ENCODE measurements around the gene FSIP1.

Gene FSIP1

GRCh38 chr15:39589193-39589814 is 193.3 kb downstream of the FSIP1 start:
- H3K36me3 ChIP-seq (ENCODE audit: control insufficient read depth in 2 of 2, insufficient read depth in 2 of 2, low read length in 2 of 2), result peaks cover 92 to 99% of the 10 kb centered on the region in 2 donors
- peaks cover 50% of the 10 kb centered on the region for H3K4me1 ChIP-seq (ENCODE audit: control insufficient read depth, insufficient read depth, low read length)
- peak overlapping the region; percentile 24 for H3K27ac ChIP-seq (ENCODE audit: low read length)
- no peak overlapping the region for H3K4me3 ChIP-seq (ENCODE audit: low read length in 2 of 2)
- H3K27me3 ChIP-seq (ENCODE audit: control insufficient read depth in 1 of 2, insufficient read depth in 2 of 2, low read length in 2 of 2), result no peaks in the 10 kb centered on the region
- no peak overlapping the region for H3K9ac ChIP-seq (ENCODE audit: low read length in 2 of 2)
- H3K9me3 ChIP-seq (ENCODE audit: control insufficient read depth in 2 of 2, low read length in 2 of 2), result no peaks in the 10 kb centered on the region

GRCh38 chr15:39588531-39589192 is 194.0 kb downstream of the FSIP1 start:
- peaks cover 57% of the 10 kb centered on the region for H3K4me1 ChIP-seq (ENCODE audit: control insufficient read depth, insufficient read depth, low read length)
- H3K9ac ChIP-seq (ENCODE audit: low read length in 2 of 2), result no peak overlapping the region
- H3K4me3 ChIP-seq (ENCODE audit: low read length in 2 of 2), result no peak overlapping the region

GRCh38 chr15:39587731-39588530 is 194.7 kb downstream of the FSIP1 start:
- Histone ChIP-seq H3K4me1 (ENCODE audit: control insufficient read depth, insufficient read depth, low read length) (peaks cover 61% of the 10 kb centered on the region), H3K36me3 (ENCODE audit: control insufficient read depth in 2 of 2, insufficient read depth in 2 of 2, low read length in 2 of 2) (peaks cover 85 to 99% of the 10 kb centered on the region in 2 donors), H3K9me3 (ENCODE audit: control insufficient read depth in 2 of 2, low read length in 2 of 2) (no peaks in the 10 kb centered on the region), H3K4me3 (ENCODE audit: low read length in 2 of 2) (peak overlapping the region in 1 of 2 donors; percentile 15), H3K27me3 (ENCODE audit: control insufficient read depth in 1 of 2, insufficient read depth in 2 of 2, low read length in 2 of 2) (no peaks in the 10 kb centered on the region), H3K9ac (ENCODE audit: low read length in 2 of 2) (peak overlapping the region in 1 of 2 donors; percentile 24), H3K27ac (ENCODE audit: low read length) (peak overlapping the region; percentile 53)

More at GRCh38 chr15:39588531-39589192, 194.0 kb downstream of the FSIP1 start:
- no peaks in the 10 kb centered on the region for H3K9me3 ChIP-seq (ENCODE audit: control insufficient read depth in 2 of 2, low read length in 2 of 2)
- H3K27me3 ChIP-seq (ENCODE audit: control insufficient read depth in 1 of 2, insufficient read depth in 2 of 2, low read length in 2 of 2), result no peaks in the 10 kb centered on the region
- peaks cover 92 to 99% of the 10 kb centered on the region in 2 donors for H3K36me3 ChIP-seq (ENCODE audit: control insufficient read depth in 2 of 2, insufficient read depth in 2 of 2, low read length in 2 of 2)
- H3K27ac ChIP-seq (ENCODE audit: low read length), result peak overlapping the region; percentile 53

- peak overlapping the region; percentile 53 for H3K27ac ChIP-seq (ENCODE audit: low read length)
- no peaks in the 10 kb centered on the region for H3K27me3 ChIP-seq (ENCODE audit: control insufficient read depth in 1 of 2, insufficient read depth in 2 of 2, low read length in 2 of 2)
- no peak overlapping the region for H3K4me3 ChIP-seq (ENCODE audit: low read length in 2 of 2)
- peaks cover 68% of the 10 kb centered on the region for H3K4me1 ChIP-seq (ENCODE audit: control insufficient read depth, insufficient read depth, low read length)
- peaks cover 81 to 99% of the 10 kb centered on the region in 2 donors for H3K36me3 ChIP-seq (ENCODE audit: control insufficient read depth in 2 of 2, insufficient read depth in 2 of 2, low read length in 2 of 2)
- peak overlapping the region in 1 of 2 donors; percentile 24 for H3K9ac ChIP-seq (ENCODE audit: low read length in 2 of 2)
- no peaks in the 10 kb centered on the region for H3K9me3 ChIP-seq (ENCODE audit: control insufficient read depth in 2 of 2, low read length in 2 of 2)
Observed at GRCh38 chr15:39587096-39587721, 195.4 kb downstream of the FSIP1 start.

- no peaks in the 10 kb centered on the region for H3K9me3 ChIP-seq (ENCODE audit: control insufficient read depth in 2 of 2, low read length in 2 of 2)
- peak overlapping the region; percentile 96 for H3K27ac ChIP-seq (ENCODE audit: low read length)
- H3K36me3 ChIP-seq (ENCODE audit: control insufficient read depth in 2 of 2, insufficient read depth in 2 of 2, low read length in 2 of 2), result peaks cover 75 to 100% of the 10 kb centered on the region in 2 donors
- H3K9ac ChIP-seq (ENCODE audit: low read length in 2 of 2), result peak overlapping the region in 1 of 2 donors; percentile 7
- peaks cover 74% of the 10 kb centered on the region for H3K4me1 ChIP-seq (ENCODE audit: control insufficient read depth, insufficient read depth, low read length)
- H3K27me3 ChIP-seq (ENCODE audit: control insufficient read depth in 1 of 2, insufficient read depth in 2 of 2, low read length in 2 of 2), result no peaks in the 10 kb centered on the region
- H3K4me3 ChIP-seq (ENCODE audit: low read length in 2 of 2), result peak overlapping the region in 1 of 2 donors; percentile 40
Observed at GRCh38 chr15:39586387-39587095, 196.1 kb downstream of the FSIP1 start.

- H3K27me3 ChIP-seq (ENCODE audit: control insufficient read depth in 1 of 2, insufficient read depth in 2 of 2, low read length in 2 of 2), result no peaks in the 10 kb centered on the region
- no peaks in the 10 kb centered on the region for H3K9me3 ChIP-seq (ENCODE audit: control insufficient read depth in 2 of 2, low read length in 2 of 2)
- H3K27ac ChIP-seq (ENCODE audit: low read length), result peak overlapping the region; percentile 96
- H3K4me1 ChIP-seq (ENCODE audit: control insufficient read depth, insufficient read depth, low read length), result peaks cover 71% of the 10 kb centered on the region
- peak overlapping the region in 1 of 2 donors; percentile 40 for H3K4me3 ChIP-seq (ENCODE audit: low read length in 2 of 2)
- peaks cover 68 to 97% of the 10 kb centered on the region in 2 donors for H3K36me3 ChIP-seq (ENCODE audit: control insufficient read depth in 2 of 2, insufficient read depth in 2 of 2, low read length in 2 of 2)
- H3K9ac ChIP-seq (ENCODE audit: low read length in 2 of 2), result peak overlapping the region in 1 of 2 donors; percentile 29
Observed at GRCh38 chr15:39585871-39586301, 196.8 kb downstream of the FSIP1 start.

GRCh38 chr15:39585389-39585841 is 197.2 kb downstream of the FSIP1 start:
- peak overlapping the region; percentile 89 to 91 for H3K4me3 ChIP-seq (ENCODE audit: low read length in 2 of 2)
- no peaks in the 10 kb centered on the region for H3K27me3 ChIP-seq (ENCODE audit: control insufficient read depth in 1 of 2, insufficient read depth in 2 of 2, low read length in 2 of 2)
- peak overlapping the region; percentile 96 for H3K27ac ChIP-seq (ENCODE audit: low read length)
- peak overlapping the region in 1 of 2 donors; percentile 97 for H3K9ac ChIP-seq (ENCODE audit: low read length in 2 of 2)
- peaks cover 68 to 92% of the 10 kb centered on the region in 2 donors for H3K36me3 ChIP-seq (ENCODE audit: control insufficient read depth in 2 of 2, insufficient read depth in 2 of 2, low read length in 2 of 2)
- peaks cover 74% of the 10 kb centered on the region for H3K4me1 ChIP-seq (ENCODE audit: control insufficient read depth, insufficient read depth, low read length)
- no peaks in the 10 kb centered on the region for H3K9me3 ChIP-seq (ENCODE audit: control insufficient read depth in 2 of 2, low read length in 2 of 2)

- H3K36me3 ChIP-seq (ENCODE audit: control insufficient read depth in 2 of 2, insufficient read depth in 2 of 2, low read length in 2 of 2), result peaks cover 63 to 86% of the 10 kb centered on the region in 2 donors
- peak overlapping the region in 1 of 2 donors; percentile 97 for H3K9ac ChIP-seq (ENCODE audit: low read length in 2 of 2)
- peak overlapping the region; percentile 89 to 91 for H3K4me3 ChIP-seq (ENCODE audit: low read length in 2 of 2)
- H3K9me3 ChIP-seq (ENCODE audit: control insufficient read depth in 2 of 2, low read length in 2 of 2), result no peaks in the 10 kb centered on the region
- H3K4me1 ChIP-seq (ENCODE audit: control insufficient read depth, insufficient read depth, low read length), result peaks cover 76% of the 10 kb centered on the region
- H3K27ac ChIP-seq (ENCODE audit: low read length), result peak overlapping the region; percentile 96
- H3K27me3 ChIP-seq (ENCODE audit: control insufficient read depth in 1 of 2, insufficient read depth in 2 of 2, low read length in 2 of 2), result no peaks in the 10 kb centered on the region
Observed at GRCh38 chr15:39584662-39585388, 197.8 kb downstream of the FSIP1 start.

GRCh38 chr15:39584266-39584659 is 198.4 kb downstream of the FSIP1 start:
- Histone ChIP-seq H3K4me3 (ENCODE audit: low read length in 2 of 2) (peak overlapping the region; percentile 89 to 91), H3K9me3 (ENCODE audit: control insufficient read depth in 2 of 2, low read length in 2 of 2) (no peaks in the 10 kb centered on the region), H3K27me3 (ENCODE audit: control insufficient read depth in 1 of 2, insufficient read depth in 2 of 2, low read length in 2 of 2) (no peaks in the 10 kb centered on the region), H3K36me3 (ENCODE audit: control insufficient read depth in 2 of 2, insufficient read depth in 2 of 2, low read length in 2 of 2) (peaks cover 57 to 81% of the 10 kb centered on the region in 2 donors), H3K27ac (ENCODE audit: low read length) (peak overlapping the region; percentile 96), H3K4me1 (ENCODE audit: control insufficient read depth, insufficient read depth, low read length) (peaks cover 76% of the 10 kb centered on the region), H3K9ac (ENCODE audit: low read length in 2 of 2) (peak overlapping the region in 1 of 2 donors; percentile 97)

Measured in stomach smooth muscle (tissue), 2 donors.